CD4-positive, alpha-beta T cell treated with Interleukin-1 beta for 1 hour (primary cell): ENCODE data around the gene ASNSD1.
"Not testable (repeated sequence)": the region's sequence is repeated elsewhere in the genome, so short reads cannot be mapped to it uniquely, and the experiment has no call there.

Experiments
- DNase-seq, 2 donors: peaks; one replicate each; pipeline ENCODE4 v3.0.0-alpha.2; 2020 to 2022

ASNSD1 gene

GRCh38 chr2:189696223-189696622 is 35.0 kb downstream of the ASNSD1 start:
- DNase-seq, result no peak

GRCh38 chr2:189698020-189698887 is 37.0 kb downstream of the ASNSD1 start:
- DNase-seq, result peak; percentile 22 to 69

- no peak for DNase-seq
Measured at GRCh38 chr2:189700681-189701080, 39.4 kb downstream of the ASNSD1 start.

GRCh38 chr2:189702071-189702470 is 40.8 kb downstream of the ASNSD1 start:
- DNase-seq, result no peak

GRCh38 chr2:189709501-189710221 is 48.4 kb downstream of the ASNSD1 start:
- no peak for DNase-seq

- DNase-seq, result not testable (repeated sequence)
Measured at GRCh38 chr2:189717593-189717992, 56.3 kb downstream of the ASNSD1 start.

- no peak for DNase-seq
Measured at GRCh38 chr2:189719571-189719970, 58.3 kb downstream of the ASNSD1 start.
